Erythroblast (primary cell): ENCODE data around the gene CCNA2.

ENCODE experiments used
- GATA1 ChIP-seq: IDR thresholded peaks from 2 replicates; pipeline ENCODE4 v1.6.1; 2011; ENCODE audit warnings: low read depth, mild to moderate bottlenecking, control low read depth, low read length, moderate library complexity
- POLR2A ChIP-seq: IDR thresholded peaks from 2 replicates; pipeline ENCODE4 v1.6.1; 2011; ENCODE audit warnings: mild to moderate bottlenecking, low read length

DNA sequence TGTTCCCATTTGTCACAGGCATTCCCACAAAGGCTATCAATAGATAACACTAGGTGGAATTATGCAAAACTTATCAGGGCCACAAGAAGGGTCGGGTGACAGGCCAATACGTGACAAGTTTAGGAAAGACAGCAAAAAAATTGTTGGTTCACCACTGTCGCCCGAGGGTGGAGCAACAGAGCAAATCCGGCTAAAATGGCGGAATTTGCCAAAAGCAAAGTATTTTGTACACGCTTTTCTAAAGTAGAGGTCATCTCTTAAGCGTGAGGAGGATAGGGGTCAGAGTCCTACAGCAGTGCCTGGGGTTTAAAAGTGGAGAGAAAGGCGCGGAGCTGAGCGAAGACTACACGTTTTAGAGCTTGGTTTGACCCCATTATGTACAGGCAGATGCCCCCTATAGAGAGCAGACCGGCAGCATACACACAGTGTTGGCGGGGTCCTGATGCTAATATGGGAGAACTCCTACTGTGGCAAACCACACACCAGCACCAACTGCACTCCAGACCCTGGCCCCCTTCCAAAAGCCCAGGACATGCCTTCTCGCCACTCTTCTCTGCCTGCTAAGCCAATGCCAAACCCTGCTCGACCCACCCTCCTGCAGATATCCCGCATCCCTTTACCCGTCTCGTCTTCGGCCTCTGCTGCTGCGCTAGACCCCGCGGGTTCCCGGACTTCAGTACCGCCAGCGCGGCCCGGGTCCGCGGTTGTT, 733 bp downstream of the CCNA2 start:
- no peak for TF ChIP-seq POLR2A
- no peak for TF ChIP-seq GATA1
